Osteocyte (in vitro differentiated cells): ENCODE data around the gene NPY2R. TPM values are rescaled to one million over a fixed set of nuclear protein-coding genes. Genes with fewer than 3 reads are reported as not detected.

Source experiments
- DNase-seq: peaks from one replicate; pipeline ENCODE4 v3.0.0; 2021; ENCODE audit warnings: mixed read lengths; ENCODE audit not compliant: unreplicated experiment; ENCODE audit errors: extremely low spot score
- H3K27ac Mint-ChIP-seq: one replicate; pipeline ENCODE4 v1.8.0; 2021; ENCODE audit warnings: mild to moderate bottlenecking, mixed read lengths; ENCODE audit not compliant: unreplicated experiment
- H3K27me3 Mint-ChIP-seq: one replicate; pipeline ENCODE4 v1.8.0; 2021; ENCODE audit warnings: mixed read lengths; ENCODE audit not compliant: unreplicated experiment
- H3K36me3 Mint-ChIP-seq: one replicate; pipeline ENCODE4 v1.8.0; 2021; ENCODE audit warnings: mixed read lengths; ENCODE audit not compliant: unreplicated experiment
- H3K4me1 Mint-ChIP-seq: one replicate; pipeline ENCODE4 v1.8.0; 2021; ENCODE audit warnings: mixed read lengths; ENCODE audit not compliant: unreplicated experiment
- H3K4me3 Mint-ChIP-seq: one replicate; pipeline ENCODE4 v1.8.0; 2021; ENCODE audit warnings: mild to moderate bottlenecking, moderate library complexity, mixed read lengths; ENCODE audit not compliant: unreplicated experiment
- H3K9me3 Mint-ChIP-seq: one replicate; pipeline ENCODE4 v1.8.0; 2021; ENCODE audit warnings: mixed read lengths; ENCODE audit not compliant: unreplicated experiment
- total RNA-seq: library from RNA; stranded (reverse); gene quantifications from 2 replicates; pipeline ENCODE4 v1.2.1, GENCODE V29; 2021
- TF ChIP-seq, protein P1 (sequence below): fragments of 200-600 bp; sonication (generic); IDR thresholded peaks from 2 replicates; pipeline ENCODE4 v1.5.0; 2021; ENCODE audit warnings: antibody characterized with exemption, mild to moderate bottlenecking, moderate library complexity

NPY2R gene
- total RNA-seq, 1 donor from 2014 or later, result not detected

DNA sequence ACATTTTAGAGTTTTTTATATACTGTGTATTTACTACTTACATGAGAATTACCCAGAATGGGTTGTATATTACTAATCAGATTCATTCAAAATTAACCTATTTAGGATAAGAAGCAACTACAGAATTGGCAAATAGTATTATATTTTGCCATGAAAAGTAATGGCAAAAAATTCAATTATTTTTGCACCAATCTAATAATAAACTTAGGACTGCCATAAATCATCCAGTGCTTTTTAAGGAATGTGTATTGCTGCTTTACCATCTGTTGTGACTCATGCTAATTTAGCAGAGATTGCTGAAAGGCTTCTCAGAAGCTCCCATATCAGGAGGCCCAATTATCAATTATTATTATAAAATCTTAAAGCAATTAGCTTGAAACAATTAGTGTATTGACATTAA lies 24.0 kb downstream of the NPY2R start:
- DNase-seq, result no peak
- H3K4me1 Mint-ChIP-seq, result no peaks in the 10 kb centered on the region
- TF ChIP-seq, protein P1, sequence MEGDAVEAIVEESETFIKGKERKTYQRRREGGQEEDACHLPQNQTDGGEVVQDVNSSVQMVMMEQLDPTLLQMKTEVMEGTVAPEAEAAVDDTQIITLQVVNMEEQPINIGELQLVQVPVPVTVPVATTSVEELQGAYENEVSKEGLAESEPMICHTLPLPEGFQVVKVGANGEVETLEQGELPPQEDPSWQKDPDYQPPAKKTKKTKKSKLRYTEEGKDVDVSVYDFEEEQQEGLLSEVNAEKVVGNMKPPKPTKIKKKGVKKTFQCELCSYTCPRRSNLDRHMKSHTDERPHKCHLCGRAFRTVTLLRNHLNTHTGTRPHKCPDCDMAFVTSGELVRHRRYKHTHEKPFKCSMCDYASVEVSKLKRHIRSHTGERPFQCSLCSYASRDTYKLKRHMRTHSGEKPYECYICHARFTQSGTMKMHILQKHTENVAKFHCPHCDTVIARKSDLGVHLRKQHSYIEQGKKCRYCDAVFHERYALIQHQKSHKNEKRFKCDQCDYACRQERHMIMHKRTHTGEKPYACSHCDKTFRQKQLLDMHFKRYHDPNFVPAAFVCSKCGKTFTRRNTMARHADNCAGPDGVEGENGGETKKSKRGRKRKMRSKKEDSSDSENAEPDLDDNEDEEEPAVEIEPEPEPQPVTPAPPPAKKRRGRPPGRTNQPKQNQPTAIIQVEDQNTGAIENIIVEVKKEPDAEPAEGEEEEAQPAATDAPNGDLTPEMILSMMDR, result no peak
- no peaks in the 10 kb centered on the region for H3K36me3 Mint-ChIP-seq
- no peak overlapping the region for H3K4me3 Mint-ChIP-seq
- H3K27ac Mint-ChIP-seq, result no peak overlapping the region
- H3K27me3 Mint-ChIP-seq, result no peaks in the 10 kb centered on the region
- no peaks in the 10 kb centered on the region for H3K9me3 Mint-ChIP-seq

DNA sequence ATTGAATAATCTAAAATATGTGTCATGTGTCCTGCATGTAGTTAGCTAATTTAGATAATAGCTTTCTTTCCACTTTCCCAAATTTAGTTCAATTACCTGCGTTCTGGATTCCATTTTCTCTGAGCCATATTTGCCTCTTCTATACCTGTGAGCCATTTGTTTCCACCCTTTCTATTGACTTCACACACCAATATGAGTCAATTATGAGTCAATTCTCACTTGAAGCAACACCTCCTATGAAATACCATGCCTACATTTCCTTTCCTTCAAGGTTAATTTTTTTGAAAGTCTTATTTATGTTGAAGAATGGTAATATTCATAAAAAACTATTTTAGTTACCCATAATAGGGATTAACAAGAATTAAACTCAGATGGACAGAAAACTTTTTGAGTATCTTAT lies 25.8 kb downstream of the NPY2R start:
- Mint-ChIP-seq H3K4me1 (no peaks in the 10 kb centered on the region), H3K27ac (no peak overlapping the region), H3K9me3 (no peaks in the 10 kb centered on the region), H3K27me3 (no peaks in the 10 kb centered on the region), H3K4me3 (no peak overlapping the region), H3K36me3 (no peaks in the 10 kb centered on the region)
- DNase-seq, result no peak
- TF ChIP-seq, protein P1, result no peak

DNA sequence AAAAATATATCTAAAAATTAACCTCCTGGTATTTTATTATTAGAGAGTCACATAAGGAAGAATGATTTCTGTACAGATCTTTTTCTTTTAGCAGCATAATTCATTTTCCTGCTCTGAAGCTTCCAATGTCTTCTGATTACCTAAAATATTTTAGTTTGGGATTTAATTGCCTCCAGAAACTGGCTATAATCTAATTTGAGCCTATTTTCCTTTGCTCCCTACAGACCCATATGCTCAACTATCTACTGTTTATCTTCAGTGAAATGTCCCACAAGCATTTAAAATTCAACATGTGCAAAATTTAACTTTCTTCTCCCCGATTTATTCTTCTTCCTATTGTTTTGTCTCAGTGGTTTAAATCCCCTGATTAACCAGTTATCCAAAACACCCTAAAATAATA lies 29.1 kb downstream of the NPY2R start:
- Mint-ChIP-seq H3K36me3 (no peaks in the 10 kb centered on the region), H3K4me1 (no peaks in the 10 kb centered on the region)

DNA sequence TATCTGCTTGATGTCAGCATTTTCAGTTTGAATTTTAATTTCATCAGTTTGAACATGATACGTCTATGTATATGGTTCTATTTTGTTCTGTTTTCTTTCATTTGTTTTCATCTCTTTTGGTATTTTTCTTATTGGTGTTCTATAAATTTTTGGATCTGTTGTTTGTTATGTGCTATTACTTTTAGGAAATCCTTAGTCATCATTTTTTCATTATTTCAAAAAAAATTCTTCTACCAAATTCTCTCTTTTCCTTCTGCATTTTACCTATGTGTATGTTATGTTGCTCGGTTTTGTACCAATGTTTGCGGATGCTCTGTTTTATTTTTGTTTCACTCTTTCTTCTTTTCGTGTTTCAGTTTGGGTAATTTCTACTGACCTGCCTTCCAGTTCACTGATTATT lies 32.8 kb downstream of the NPY2R start:
- DNase-seq, result no peak
- Mint-ChIP-seq H3K9me3 (no peaks in the 10 kb centered on the region), H3K27me3 (no peaks in the 10 kb centered on the region), H3K4me3 (no peak overlapping the region), H3K36me3 (no peaks in the 10 kb centered on the region), H3K27ac (no peak overlapping the region), H3K4me1 (no peaks in the 10 kb centered on the region)
- TF ChIP-seq, protein P1, result no peak

More for the DNA sequence above, 29.1 kb downstream of the NPY2R start:
- Mint-ChIP-seq H3K9me3 (no peaks in the 10 kb centered on the region), H3K4me3 (no peak overlapping the region), H3K27me3 (no peaks in the 10 kb centered on the region), H3K27ac (no peak overlapping the region)
- TF ChIP-seq, protein P1, result no peak
- DNase-seq, result no peak

DNA sequence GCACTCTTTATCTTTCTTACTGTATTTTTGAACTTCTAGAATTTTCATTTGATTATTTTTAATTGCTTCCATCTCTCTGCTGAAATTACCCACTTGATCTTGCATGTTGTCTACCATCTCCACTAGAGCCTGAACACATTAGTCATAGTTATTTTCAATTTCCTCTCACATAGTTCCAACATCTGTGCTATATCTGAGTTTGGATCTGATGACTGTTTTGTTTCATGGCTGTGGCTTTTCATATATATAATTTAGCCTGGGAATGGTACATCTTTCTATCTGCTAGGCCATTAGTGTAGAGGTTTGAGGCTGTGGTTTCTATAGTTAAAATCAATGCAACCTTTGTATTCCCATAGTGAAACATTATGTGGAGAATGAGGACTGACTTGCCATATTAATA lies 33.2 kb downstream of the NPY2R start:
- TF ChIP-seq, protein P1, result no peak
- DNase-seq, result no peak
- H3K4me1 Mint-ChIP-seq, result no peaks in the 10 kb centered on the region

More for the DNA sequence above, 33.2 kb downstream of the NPY2R start:
- no peak overlapping the region for H3K4me3 Mint-ChIP-seq
- H3K27ac Mint-ChIP-seq, result no peak overlapping the region
- H3K27me3 Mint-ChIP-seq, result no peaks in the 10 kb centered on the region
- H3K9me3 Mint-ChIP-seq, result no peaks in the 10 kb centered on the region
- H3K36me3 Mint-ChIP-seq, result no peaks in the 10 kb centered on the region
